Gastrocnemius medialis (tissue), 4 donors: ENCODE results near the gene DCUN1D3.

Experiments
- POLR2A ChIP-seq, 2 donors: fragments of 450-650 bp; IDR thresholded peaks; one replicate each; pipeline ENCODE4 v1.6.1; 2017; ENCODE audit warnings: antibody characterized with exemption in 2 of 2, mild to moderate bottlenecking in 2 of 2, moderate library complexity in 2 of 2
- TF ChIP-seq, protein P1 (sequence below), 5 experiments: fragments of 450-650 bp in 3 of 5; fragments of 200-600 bp in 2 of 5; sonication (generic) in 2 of 5; IDR thresholded peaks in 4 of 5; conservative IDR thresholded peaks in 1 of 5; 1 replicate in 4 of 5; 2 replicates in 1 of 5; pipeline ENCODE4 v1.5.1; 2016 to 2019; ENCODE audit warnings: antibody characterized with exemption in 5 of 5, mild to moderate bottlenecking in 3 of 5, moderate library complexity in 3 of 5

DNA sequence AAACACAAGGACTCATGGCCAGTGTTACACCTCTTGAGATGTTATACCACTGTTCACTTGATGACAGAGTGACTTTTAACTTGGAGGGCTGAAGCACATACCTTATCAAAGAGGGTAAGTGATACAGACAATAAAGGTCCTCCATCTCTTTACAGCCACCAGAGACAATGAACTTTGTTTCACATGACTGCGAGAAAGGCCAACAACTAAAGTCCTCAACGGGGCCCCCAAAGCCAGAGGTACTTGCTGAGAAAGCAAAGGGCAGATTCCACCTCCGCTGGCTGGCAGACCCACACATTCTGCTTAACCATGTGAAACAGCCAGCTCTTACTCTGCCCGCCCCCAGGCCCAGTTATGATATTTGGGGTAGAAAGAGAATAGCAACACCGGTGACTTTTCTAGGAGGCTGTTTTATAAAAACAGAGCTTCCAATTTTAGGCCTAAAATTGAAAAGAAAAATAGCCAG is 21.4 kb downstream of the DCUN1D3 start:
- TF ChIP-seq POLR2A (IDR thresholded peaks at IDR 0.05) = no peak
- TF ChIP-seq, protein P1, sequence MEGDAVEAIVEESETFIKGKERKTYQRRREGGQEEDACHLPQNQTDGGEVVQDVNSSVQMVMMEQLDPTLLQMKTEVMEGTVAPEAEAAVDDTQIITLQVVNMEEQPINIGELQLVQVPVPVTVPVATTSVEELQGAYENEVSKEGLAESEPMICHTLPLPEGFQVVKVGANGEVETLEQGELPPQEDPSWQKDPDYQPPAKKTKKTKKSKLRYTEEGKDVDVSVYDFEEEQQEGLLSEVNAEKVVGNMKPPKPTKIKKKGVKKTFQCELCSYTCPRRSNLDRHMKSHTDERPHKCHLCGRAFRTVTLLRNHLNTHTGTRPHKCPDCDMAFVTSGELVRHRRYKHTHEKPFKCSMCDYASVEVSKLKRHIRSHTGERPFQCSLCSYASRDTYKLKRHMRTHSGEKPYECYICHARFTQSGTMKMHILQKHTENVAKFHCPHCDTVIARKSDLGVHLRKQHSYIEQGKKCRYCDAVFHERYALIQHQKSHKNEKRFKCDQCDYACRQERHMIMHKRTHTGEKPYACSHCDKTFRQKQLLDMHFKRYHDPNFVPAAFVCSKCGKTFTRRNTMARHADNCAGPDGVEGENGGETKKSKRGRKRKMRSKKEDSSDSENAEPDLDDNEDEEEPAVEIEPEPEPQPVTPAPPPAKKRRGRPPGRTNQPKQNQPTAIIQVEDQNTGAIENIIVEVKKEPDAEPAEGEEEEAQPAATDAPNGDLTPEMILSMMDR (IDR thresholded peaks at IDR 0.05 in 4 of 5, conservative IDR thresholded peaks at IDR 0.05 in 1 of 5) = no peak
